Stimulated activated CD8-positive, alpha-beta memory T cell treated with anti-CD3 and anti-CD28 coated beads, Interleukin-12 subunit alpha, Interleukin-12 subunit beta, amount 100 ng/mL, for 24 hours (primary cell): ENCODE results near the gene AURKB.
"Not testable (repeated sequence)": the region's sequence is repeated elsewhere in the genome, so short reads cannot be mapped to it uniquely, and the experiment has no call there.

Experiments used
- DNase-seq: peaks from one replicate; pipeline ENCODE4 v3.0.0-alpha.2; 2020; ENCODE audit errors: extremely low read depth

AURKB gene

GRCh38 chr17:8225813-8226535, 15.6 kb upstream of the AURKB start:
- no peak for DNase-seq

- DNase-seq = no peak
Measured at GRCh38 chr17:8224891-8225812, 14.8 kb upstream of the AURKB start.

- DNase-seq = no peak
Measured at GRCh38 chr17:8223356-8224126, 13.2 kb upstream of the AURKB start.

DNA sequence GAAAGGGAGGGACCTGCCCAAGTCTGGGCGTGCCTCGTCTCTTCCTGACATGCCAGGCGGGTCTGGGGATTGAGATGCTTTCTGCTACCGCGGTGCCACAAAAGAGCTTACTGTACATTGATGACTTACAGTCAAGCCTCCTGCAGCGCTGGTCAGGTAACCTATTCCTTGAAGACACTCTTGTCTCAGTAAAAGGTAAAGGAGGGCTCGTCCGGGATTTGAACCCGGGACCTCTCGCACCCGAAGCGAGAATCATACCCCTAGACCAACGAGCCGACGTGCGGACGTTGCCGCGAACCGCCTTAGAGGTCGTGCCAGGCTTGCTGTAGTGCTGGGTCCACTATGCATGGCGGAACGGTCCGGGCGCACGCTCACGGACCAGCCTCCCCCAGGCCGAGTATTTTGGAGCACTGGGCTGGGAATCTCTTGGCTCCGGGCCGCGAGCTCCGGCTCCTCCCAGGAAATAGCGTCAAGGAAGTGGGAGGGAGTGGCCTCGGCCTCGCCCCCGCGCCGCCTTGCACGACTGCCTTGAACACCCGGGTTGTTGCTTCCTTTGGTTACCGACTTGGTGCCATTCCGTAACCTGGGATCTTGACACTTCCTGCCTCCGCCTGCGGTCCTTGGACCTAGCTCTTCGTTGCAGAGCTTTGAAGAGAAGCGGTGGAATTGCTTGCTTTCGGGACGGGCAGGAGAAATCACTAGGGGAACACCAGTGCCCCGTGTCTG, 12.4 kb upstream of the AURKB start:
- peak; percentile 67 for DNase-seq

DNA sequence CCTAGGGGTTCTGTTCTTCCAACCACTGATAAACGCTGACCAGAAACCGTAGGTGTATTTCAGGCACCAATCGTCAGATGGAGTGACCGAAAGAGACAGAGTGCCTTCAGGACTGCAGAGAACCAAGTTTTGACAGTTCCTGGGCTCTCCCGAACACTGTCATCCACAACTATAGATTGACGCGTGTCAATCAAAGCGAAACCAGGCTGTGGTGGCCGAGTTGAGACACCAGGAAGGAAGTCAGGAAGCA, 11.9 kb upstream of the AURKB start:
- DNase-seq = no peak

- DNase-seq = peak; percentile 64
Measured at GRCh38 chr17:8221663-8222379, 11.4 kb upstream of the AURKB start.

GRCh38 chr17:8220783-8221662, 10.6 kb upstream of the AURKB start:
- peak; percentile 67 for DNase-seq

DNA sequence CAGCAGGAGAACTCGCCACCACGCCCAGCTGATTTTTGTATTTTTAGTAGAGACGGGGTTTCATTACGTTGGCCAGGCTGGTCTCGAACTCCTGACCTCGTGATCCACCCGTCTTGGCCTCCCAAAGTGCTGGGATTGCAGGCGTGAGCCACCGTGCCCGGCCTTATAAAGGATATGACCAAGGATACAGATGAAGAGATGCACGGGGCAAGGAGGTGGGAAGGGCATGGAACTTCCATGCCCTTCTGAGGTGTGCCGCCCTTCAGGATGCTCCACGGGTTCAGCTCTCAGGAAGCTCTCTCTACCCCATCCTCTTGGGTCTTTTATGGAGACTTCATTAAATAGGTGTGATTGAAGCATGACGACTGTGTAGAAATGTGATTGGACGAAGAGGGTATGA, 3.6 kb upstream of the AURKB start:
- not testable (repeated sequence) for DNase-seq

GRCh38 chr17:8212312-8213180, 2.2 kb upstream of the AURKB start:
- DNase-seq = no peak

DNA sequence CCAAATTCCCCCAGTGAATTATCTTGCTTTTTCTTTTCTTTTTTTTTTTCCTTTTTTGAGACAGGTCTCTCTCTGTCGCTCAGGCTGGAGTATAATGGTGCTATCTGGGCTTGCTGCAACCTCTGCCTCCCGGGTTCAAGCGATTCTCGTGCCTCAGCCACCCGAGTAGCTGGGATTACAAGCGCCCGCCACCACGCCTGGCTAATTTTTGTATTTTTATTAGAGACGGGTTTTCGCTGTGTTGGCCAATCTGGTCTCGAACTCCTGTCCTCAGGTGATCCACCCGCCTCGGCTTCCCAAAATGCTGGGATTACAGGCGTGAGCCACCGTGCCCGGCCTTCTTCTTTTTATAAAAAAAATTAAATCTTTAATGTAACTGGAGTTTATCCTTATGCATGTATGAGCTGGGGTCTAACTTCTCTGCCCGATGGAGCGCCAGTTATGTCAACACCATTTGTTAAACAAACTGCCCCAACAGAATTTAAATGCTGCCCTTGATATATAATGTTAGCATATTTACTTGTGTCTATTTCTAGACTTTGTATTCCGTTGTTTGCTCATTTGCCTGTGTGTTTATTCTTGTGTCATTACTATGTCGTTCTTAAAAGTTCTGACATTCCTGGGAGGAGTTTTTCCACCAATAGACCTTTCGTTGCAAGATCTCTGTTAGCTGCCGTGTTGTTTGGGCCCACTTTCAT, 535 bp upstream of the AURKB start:
- DNase-seq = no peak

DNA sequence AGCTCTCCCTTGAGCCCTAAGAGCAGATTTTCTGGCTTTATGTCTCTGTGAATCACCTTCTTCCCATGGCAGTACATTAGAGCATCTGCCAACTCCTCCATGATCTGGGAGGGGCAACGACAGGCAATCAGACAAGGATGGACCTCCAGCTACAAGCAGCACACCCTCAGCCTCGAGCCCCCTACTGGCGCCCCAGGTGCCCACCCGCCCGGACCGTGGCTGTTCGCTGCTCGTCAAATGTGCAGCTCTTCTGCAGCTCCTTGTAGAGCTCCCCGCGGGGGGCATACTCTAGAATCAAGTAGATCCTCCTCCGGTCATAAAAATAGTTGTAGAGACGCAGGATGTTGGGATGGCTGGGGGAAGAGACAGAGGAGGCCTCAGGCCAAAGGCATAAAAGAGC, 3.8 kb downstream of the AURKB start:
- DNase-seq = no peak

DNA sequence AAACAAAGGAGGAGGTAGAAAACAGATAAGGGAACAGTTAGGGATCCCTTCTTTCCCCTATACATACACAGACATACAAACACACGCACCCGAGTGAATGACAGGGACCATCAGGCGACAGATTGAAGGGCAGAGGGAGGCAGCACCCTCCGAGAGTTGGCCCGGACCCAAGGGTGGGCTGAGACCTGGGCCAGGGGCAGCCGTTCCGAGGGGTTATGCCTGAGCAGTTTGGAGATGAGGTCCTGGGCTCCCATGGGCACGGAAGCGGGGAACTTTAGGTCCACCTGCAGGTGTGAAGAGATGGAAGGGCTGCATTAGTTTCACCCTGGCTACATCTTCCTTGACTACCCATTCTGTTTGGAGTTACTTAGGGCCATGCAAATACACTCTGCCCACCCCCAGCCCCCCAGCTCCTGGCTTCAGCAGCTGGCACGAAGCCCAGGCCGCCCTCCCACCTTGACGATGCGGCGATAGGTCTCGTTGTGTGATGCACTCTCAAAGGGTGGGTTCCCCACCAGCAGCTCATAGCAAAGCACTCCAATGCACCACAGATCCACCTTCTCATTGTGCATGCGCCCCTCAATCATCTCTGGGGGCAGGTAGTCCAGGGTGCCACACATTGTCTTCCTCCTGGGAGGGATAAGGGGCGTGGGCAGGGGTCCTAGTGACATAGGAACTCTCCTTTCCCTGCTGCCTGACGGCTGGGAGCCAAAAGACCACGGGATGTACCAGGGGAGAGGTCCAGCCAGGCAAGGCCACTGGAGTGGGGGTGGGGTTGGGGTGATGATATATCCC, 5.4 kb downstream of the AURKB start:
- no peak for DNase-seq

DNA sequence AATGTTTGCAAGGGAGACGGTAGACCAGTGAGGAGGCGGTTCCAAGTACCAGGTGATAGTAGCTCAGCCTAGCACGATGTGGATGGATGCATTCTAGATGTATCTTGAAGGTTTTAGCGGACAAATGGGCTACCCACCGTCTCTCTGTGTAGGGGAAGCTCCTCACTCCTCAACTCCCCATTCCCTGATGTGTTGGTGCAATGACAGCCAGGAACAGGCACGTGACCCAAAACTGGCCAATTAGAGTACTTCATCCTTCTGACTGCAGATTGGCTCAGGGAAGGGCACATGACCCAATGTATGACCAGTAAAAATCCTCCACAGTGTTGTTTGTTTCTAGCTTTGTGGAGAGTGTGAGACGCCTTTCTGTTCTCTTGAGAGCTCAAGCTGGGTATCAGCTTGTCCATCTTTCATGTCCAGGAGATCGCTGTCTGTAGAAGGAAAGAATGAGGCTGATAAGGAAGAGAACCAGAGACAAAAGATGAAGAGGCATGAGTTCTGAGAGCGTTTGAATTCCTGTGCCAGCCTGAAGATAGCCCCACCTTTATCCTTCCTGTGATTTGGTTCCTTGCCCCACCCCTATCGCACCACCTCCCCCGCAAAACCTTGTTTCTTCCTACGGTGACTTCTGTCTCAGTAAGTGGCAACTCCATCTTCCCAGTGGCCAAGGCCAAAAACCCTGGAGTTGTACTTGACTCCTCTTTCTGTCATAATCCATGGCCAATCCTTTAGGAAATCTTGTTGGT, 18.1 kb downstream of the AURKB start:
- DNase-seq = no peak

- no peak for DNase-seq
Measured at GRCh38 chr17:8190506-8190905, 19.9 kb downstream of the AURKB start.

DNA sequence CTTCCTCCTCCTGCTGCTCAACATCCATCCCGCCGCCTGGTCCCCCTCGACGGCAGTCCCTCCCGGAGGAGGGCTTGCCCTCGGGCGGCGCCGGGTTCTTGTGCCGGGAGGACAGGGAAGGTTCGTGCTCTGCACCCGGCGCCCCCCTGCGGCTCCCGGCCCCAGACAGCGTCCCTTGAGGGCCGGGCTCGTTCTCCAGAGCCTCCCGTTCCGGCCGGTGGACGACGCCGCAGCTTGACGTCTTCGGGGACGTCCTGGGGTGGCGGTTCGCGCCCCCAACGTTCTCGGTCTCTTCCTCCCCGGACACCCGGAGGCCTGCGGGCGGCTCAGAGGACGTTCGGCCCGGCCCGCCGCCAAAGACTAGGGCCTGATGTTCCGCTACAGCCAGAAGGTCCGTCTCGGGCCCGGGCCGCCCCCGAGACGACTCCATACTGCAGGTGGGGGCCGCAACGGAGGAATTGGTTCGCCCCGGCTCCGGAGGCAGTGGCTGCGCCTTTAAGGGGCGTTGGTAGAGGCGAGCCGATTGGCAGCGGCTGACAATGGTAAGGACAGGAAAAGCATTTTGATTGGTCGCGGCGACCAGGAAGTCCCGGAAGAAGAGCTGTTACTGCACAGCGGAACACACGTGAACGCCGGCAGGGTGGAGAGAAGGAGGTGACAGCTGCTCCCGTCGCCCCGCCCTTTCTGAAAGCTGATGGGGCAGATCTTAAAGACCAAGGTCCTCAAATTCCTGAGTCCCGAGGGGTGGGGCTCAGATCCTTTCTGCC, 20.5 kb downstream of the AURKB start, which contains the start of gene BORCS6:
Gene BORCS6, minus strand, starts transcription at position 470 of the 767 bp plus-strand sequence. Its CDS starts 40 bp downstream, at position 430.
- peak; percentile 91 for DNase-seq

GRCh38 chr17:8189041-8189710, 21.2 kb downstream of the AURKB start:
- DNase-seq = no peak
